ENCODE measurements around the gene AGAP1.

The AGAP1 gene

GRCh38 chr2:236021499-236022057, 527.7 kb downstream of the AGAP1 start:
- Histone ChIP-seq H3K36me3 (replicated peaks) (no peaks in the 10 kb centered on the region), H3K27me3 (replicated peaks) (no peaks in the 10 kb centered on the region), H3K27ac (no peak overlapping the region), H3K4me3 (ENCODE audit: low read depth, low read length) (no peak overlapping the region)
- in situ Hi-C loops (cut with HindIII; ENCODE audit: low pct_ligation_motif_present, low sequenced_read_pairs): no loop called here
- no peak for DNase-seq
- TF ChIP-seq CTCF (IDR thresholded peaks at IDR 0.05; ENCODE audit: low read depth, low read length, missing control alignments): no peak

- no peaks in the 10 kb centered on the region for H3K27me3 ChIP-seq (replicated peaks)
- in situ Hi-C loops (cut with HindIII; ENCODE audit: low pct_ligation_motif_present, low sequenced_read_pairs): no loop called here
- no peak overlapping the region for H3K4me3 ChIP-seq (ENCODE audit: low read depth, low read length)
- DNase-seq: no peak
- H3K36me3 ChIP-seq (replicated peaks): no peaks in the 10 kb centered on the region
- no peak overlapping the region for H3K27ac ChIP-seq
- TF ChIP-seq CTCF (IDR thresholded peaks at IDR 0.05; ENCODE audit: low read depth, low read length, missing control alignments): no peak
These were observed 528.3 kb downstream of the AGAP1 start for GRCh38 chr2:236022128-236022527.

GRCh38 chr2:236025892-236026291, 532.0 kb downstream of the AGAP1 start:
- no peak for TF ChIP-seq CTCF (IDR thresholded peaks at IDR 0.05; ENCODE audit: low read depth, low read length, missing control alignments)
- in situ Hi-C loops (cut with HindIII; ENCODE audit: low pct_ligation_motif_present, low sequenced_read_pairs): no loop called here
- no peaks in the 10 kb centered on the region for H3K36me3 ChIP-seq (replicated peaks)
- H3K27ac ChIP-seq: no peak overlapping the region
- no peak for DNase-seq
- H3K4me3 ChIP-seq (ENCODE audit: low read depth, low read length): no peak overlapping the region
- H3K27me3 ChIP-seq (replicated peaks): no peaks in the 10 kb centered on the region

GRCh38 chr2:236026841-236027240, 533.0 kb downstream of the AGAP1 start:
- in situ Hi-C loops (cut with HindIII; ENCODE audit: low pct_ligation_motif_present, low sequenced_read_pairs): no loop called here
- DNase-seq: no peak
- no peak for TF ChIP-seq CTCF (IDR thresholded peaks at IDR 0.05; ENCODE audit: low read depth, low read length, missing control alignments)

GRCh38 chr2:236028066-236028465, 534.2 kb downstream of the AGAP1 start:
- no peak overlapping the region for H3K27ac ChIP-seq
- H3K36me3 ChIP-seq (replicated peaks): no peaks in the 10 kb centered on the region
- H3K27me3 ChIP-seq (replicated peaks): no peaks in the 10 kb centered on the region
- H3K4me3 ChIP-seq (ENCODE audit: low read depth, low read length): no peak overlapping the region
- TF ChIP-seq CTCF (IDR thresholded peaks at IDR 0.05; ENCODE audit: low read depth, low read length, missing control alignments): no peak
- DNase-seq: no peak
- in situ Hi-C loops (cut with HindIII; ENCODE audit: low pct_ligation_motif_present, low sequenced_read_pairs): no loop called here

More at GRCh38 chr2:236026841-236027240, 533.0 kb downstream of the AGAP1 start:
- H3K36me3 ChIP-seq (replicated peaks): no peaks in the 10 kb centered on the region
- H3K27me3 ChIP-seq (replicated peaks): no peaks in the 10 kb centered on the region
- H3K27ac ChIP-seq: no peak overlapping the region
- H3K4me3 ChIP-seq (ENCODE audit: low read depth, low read length): no peak overlapping the region

GRCh38 chr2:236033462-236033861, 539.6 kb downstream of the AGAP1 start:
- TF ChIP-seq CTCF (IDR thresholded peaks at IDR 0.05; ENCODE audit: low read depth, low read length, missing control alignments): no peak
- H3K4me3 ChIP-seq (ENCODE audit: low read depth, low read length): no peak overlapping the region
- no peaks in the 10 kb centered on the region for H3K36me3 ChIP-seq (replicated peaks)
- no peaks in the 10 kb centered on the region for H3K27me3 ChIP-seq (replicated peaks)
- no peak for DNase-seq
- in situ Hi-C loops (cut with HindIII; ENCODE audit: low pct_ligation_motif_present, low sequenced_read_pairs): no loop called here
- H3K27ac ChIP-seq: no peak overlapping the region

Data from brain microvascular endothelial cell (primary cell).